Neuronal stem cell (in vitro differentiated cells): ENCODE measurements around the gene TSR3.

Source experiments
- DNase-seq: peaks from one replicate; pipeline ENCODE4 v3.0.0-alpha.2; 2013; ENCODE audit warnings: low spot score
- H2AFZ ChIP-seq: one replicate; pipeline ENCODE4 v1.6.1; 2013; ENCODE audit warnings: mild to moderate bottlenecking, low read length, inconsistent platforms
- H2AK5ac ChIP-seq: 2 replicates; pipeline ENCODE4 v1.6.1; 2013; ENCODE audit warnings: low read depth, mild to moderate bottlenecking, inconsistent platforms, low read length, moderate library complexity, mixed read lengths
- H2BK120ac ChIP-seq: 2 replicates; pipeline ENCODE4 v1.6.1; 2013; ENCODE audit warnings: low read depth, mild to moderate bottlenecking, inconsistent platforms, low read length, moderate library complexity, mixed read lengths
- H2BK12ac ChIP-seq: one replicate; pipeline ENCODE4 v1.6.1; 2013; ENCODE audit warnings: low read length, inconsistent platforms
- H2BK15ac ChIP-seq: 2 replicates; pipeline ENCODE4 v1.6.1; 2013; ENCODE audit warnings: mild to moderate bottlenecking, low read length, inconsistent platforms, mixed read lengths
- H2BK5ac ChIP-seq: one replicate; pipeline ENCODE4 v1.6.1; 2013; ENCODE audit warnings: inconsistent platforms, mild to moderate bottlenecking, low read length, moderate library complexity
- H3K14ac ChIP-seq: one replicate; pipeline ENCODE4 v1.6.1; 2013; ENCODE audit warnings: low read length, inconsistent platforms
- H3K18ac ChIP-seq: 2 replicates; pipeline ENCODE4 v1.6.1; 2013; ENCODE audit warnings: low read length, inconsistent platforms
- H3K23ac ChIP-seq: 2 replicates; pipeline ENCODE4 v1.6.1; 2013; ENCODE audit warnings: low read depth, mild to moderate bottlenecking, mixed read lengths, low read length, inconsistent platforms; ENCODE audit not compliant: poor library complexity
- H3K27ac ChIP-seq: replicated peaks from 3 replicates; pipeline ENCODE4 v1.5.1; 2013; ENCODE audit warnings: low read length, inconsistent platforms
- H3K27me3 ChIP-seq, 3 experiments: 2 replicates each; pipeline ENCODE4 v1.6.1; 2013; ENCODE audit warnings: low read length in 3 of 3, mild to moderate bottlenecking in 2 of 3, inconsistent platforms in 1 of 3, low read depth in 1 of 3, mixed read lengths in 1 of 3, moderate library complexity in 1 of 3; ENCODE audit not compliant: control insufficient read depth in 3 of 3, insufficient read depth in 3 of 3
- H3K36me3 ChIP-seq, 2 donors: replicated peaks in 1 of 2; 2 replicates each; pipeline ENCODE4 v1.6.1; 2013; ENCODE audit warnings: low read length in 2 of 2; ENCODE audit not compliant: control insufficient read depth in 2 of 2, insufficient read depth in 2 of 2
- H3K4ac ChIP-seq: 2 replicates; pipeline ENCODE4 v1.6.1; 2013; ENCODE audit warnings: inconsistent platforms, mild to moderate bottlenecking, low read length, moderate library complexity
- H3K4me1 ChIP-seq, 2 donors: 1 replicate in 1 of 2; 2 replicates in 1 of 2; pipeline ENCODE4 v1.6.1; 2013; ENCODE audit warnings: low read length in 2 of 2, low read depth in 1 of 2; ENCODE audit not compliant: control insufficient read depth in 2 of 2, insufficient read depth in 1 of 2
- H3K4me2 ChIP-seq: one replicate; pipeline ENCODE4 v1.6.1; 2013; ENCODE audit warnings: mild to moderate bottlenecking, low read length, inconsistent platforms; ENCODE audit not compliant: insufficient read depth, poor library complexity, severe bottlenecking
- H3K4me3 ChIP-seq, 2 donors: 2 replicates each; pipeline ENCODE4 v1.5.1; 2013; ENCODE audit warnings: low read length in 2 of 2, mild to moderate bottlenecking in 2 of 2, inconsistent platforms in 1 of 2, moderate library complexity in 1 of 2
- H3K79me1 ChIP-seq: one replicate; pipeline ENCODE4 v1.6.1; 2013; ENCODE audit warnings: low read depth, mild to moderate bottlenecking, inconsistent platforms, low read length, moderate library complexity
- H3K9ac ChIP-seq: one replicate; pipeline ENCODE4 v1.6.1; 2013; ENCODE audit warnings: mild to moderate bottlenecking, low read depth, low read length, inconsistent platforms; ENCODE audit not compliant: poor library complexity
- H3K9me3 ChIP-seq, 2 donors: replicated peaks in 1 of 2; 2 replicates each; pipeline versions ENCODE3 to v1.6.1; 2013; ENCODE audit warnings: low read length in 2 of 2, mild to moderate bottlenecking in 2 of 2, inconsistent platforms in 1 of 2, low read depth in 1 of 2, mixed read lengths in 1 of 2, moderate library complexity in 1 of 2; ENCODE audit not compliant: control insufficient read depth in 2 of 2, insufficient read depth in 1 of 2
- H4K8ac ChIP-seq: one replicate; pipeline ENCODE4 v1.6.1; 2013; ENCODE audit warnings: low read depth, mild to moderate bottlenecking, inconsistent platforms, low read length, moderate library complexity
- H4K91ac ChIP-seq: one replicate; pipeline ENCODE4 v1.6.1; 2013; ENCODE audit warnings: low read length, low read depth, mild to moderate bottlenecking, inconsistent platforms; ENCODE audit not compliant: poor library complexity
- WGBS, 2 donors: extraction: QIAGEN DNeasy Blood & Tissue Kit; methylation state at CpG; one replicate each; pipeline ENCODE4 v1.1.7; 2013; ENCODE audit warnings: missing lambda C conversion rate in 2 of 2, mixed read lengths in 1 of 2; ENCODE audit not compliant: insufficient read length in 2 of 2, insufficient replicate concordance in 1 of 2; ENCODE audit errors: extremely low coverage in 2 of 2; 5-methylcytosine and 5-hydroxymethylcytosine counted together

Gene TSR3

DNA sequence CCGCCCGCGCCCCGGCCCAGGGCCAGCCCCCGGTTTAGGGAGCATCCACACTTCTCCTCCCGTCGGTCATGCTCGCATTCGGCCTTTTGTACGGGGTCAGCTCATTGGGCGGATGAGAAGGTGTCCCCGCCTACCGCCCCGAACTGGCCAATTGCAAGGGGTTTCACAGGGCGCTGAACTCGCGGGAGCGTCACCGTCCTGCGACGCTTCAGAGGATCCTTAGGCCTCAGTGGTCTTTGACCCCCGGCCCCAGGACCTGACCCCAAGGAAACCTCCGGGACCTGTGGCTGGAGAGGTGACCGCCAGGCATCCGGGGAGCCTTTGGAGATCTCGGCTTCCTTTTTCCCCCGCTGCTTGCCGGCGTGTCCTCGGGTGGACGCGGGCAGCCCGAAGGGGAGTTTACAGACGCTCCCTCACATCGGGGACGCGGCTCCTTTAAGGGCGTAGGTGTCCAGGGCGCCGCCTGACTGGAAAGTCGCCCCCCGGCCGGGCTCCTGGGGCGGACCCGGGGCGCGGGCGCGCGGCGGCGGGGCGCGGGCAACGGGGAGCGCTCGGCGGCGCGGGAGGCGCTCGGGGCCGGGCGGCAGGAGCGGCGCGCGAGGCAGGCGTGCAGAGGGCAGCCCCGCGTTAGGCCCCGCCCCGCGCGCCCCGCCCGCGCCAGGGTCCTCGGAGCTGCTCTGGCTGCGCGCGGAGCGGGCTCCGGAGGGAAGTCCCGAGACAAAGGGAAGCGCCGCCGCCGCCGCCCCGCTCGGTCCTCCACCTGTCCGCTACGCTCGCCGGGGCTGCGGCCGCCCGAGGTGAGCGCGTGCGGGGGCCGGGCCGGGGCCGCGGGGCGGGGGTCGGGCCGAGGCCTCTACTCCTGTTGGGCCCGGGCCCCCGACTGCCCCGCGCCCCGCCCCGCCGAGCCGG, 42.4 kb downstream of the TSR3 start, which contains the start of gene UBE2I:
TSS of gene UBE2I (plus strand) at position 660 of the 909 bp plus-strand sequence. CDS start 4,395 bp downstream, outside the sequence.
- H3K4me3 ChIP-seq: peak within 1 kb of the TSS; percentile 96 to 99
- no CpG with 5 or more reads among the region's 117 CpGs for WGBS, 2 donors
- H3K4ac ChIP-seq: no peak within 1 kb of the TSS
- peak within 1 kb of the TSS; percentile 73 for H2BK12ac ChIP-seq
- peak within 1 kb of the TSS; percentile 81 for H3K4me2 ChIP-seq
- peaks cover 0 to under 1% (median 0%) of the 10 kb centered on the region in 3 experiments for H3K27me3 ChIP-seq
- peaks cover 14% of the 10 kb centered on the region for H3K79me1 ChIP-seq
- H2BK120ac ChIP-seq: peak within 1 kb of the TSS; percentile 87
- peak; percentile 99 for DNase-seq
- peak within 1 kb of the TSS; percentile 97 for H3K27ac ChIP-seq
- peak within 1 kb of the TSS; percentile 100 for H3K18ac ChIP-seq
- H3K23ac ChIP-seq: no peak within 1 kb of the TSS
- H2BK15ac ChIP-seq: no peak within 1 kb of the TSS
- no peaks in the 10 kb centered on the region for H3K9me3 ChIP-seq
- H2AFZ ChIP-seq: peak within 1 kb of the TSS; percentile 95
- H3K4me1 ChIP-seq: peaks cover 12 to 13% of the 10 kb centered on the region in 2 donors
- peak within 1 kb of the TSS; percentile 100 for H2BK5ac ChIP-seq
- H2AK5ac ChIP-seq: peak within 1 kb of the TSS; percentile 70
- H4K8ac ChIP-seq: no peak within 1 kb of the TSS
- H3K9ac ChIP-seq: peak within 1 kb of the TSS; percentile 93
- peaks cover 18 to 39% of the 10 kb centered on the region in 2 donors for H3K36me3 ChIP-seq
- H4K91ac ChIP-seq: peak within 1 kb of the TSS; percentile 85
- H3K14ac ChIP-seq: peak within 1 kb of the TSS; percentile 38

DNA sequence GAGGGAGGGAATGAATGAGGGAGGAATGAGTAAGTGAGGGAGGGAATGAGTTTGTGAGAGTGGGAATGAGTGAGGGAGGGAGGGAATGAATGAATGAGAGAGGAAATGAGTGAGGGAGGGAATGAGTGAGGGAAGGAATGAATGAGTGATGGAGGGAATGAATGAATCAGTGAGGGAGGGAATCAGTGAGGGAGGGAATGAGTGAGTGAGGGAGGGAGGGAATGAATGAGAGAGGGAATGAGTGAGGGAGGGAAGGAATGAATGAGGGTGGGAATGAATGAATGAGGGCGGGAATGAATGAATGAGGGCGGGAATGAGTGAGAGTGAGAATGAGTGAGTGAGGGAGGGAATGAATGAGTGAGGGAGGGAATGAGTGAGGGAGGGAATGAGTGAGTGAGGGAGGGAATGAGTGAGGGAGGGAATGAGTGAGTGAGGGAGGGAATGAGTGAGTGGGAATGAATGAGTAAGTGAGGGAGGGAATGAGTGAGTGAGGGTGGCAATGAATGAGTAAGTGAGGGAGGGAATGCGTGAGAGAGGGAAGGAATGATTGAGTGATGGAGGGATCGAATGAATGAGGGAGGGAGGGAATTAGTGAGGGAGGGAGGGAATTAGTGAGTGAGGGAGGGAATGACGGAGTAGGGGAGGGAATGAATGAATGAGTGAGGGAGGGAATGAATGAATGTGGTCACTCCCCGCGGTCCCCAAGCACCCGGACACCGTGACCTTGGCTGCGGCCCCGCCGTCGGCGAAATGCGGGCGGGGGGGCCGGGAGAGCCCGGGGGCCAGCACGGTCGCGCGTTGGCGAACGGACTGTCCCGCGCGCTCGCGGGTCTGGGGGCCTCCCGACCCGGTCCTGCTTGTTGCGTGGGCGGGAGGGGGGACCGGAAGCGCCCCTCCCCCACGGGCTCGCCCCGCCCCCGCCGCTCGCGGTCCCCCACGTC, 43.4 kb downstream of the TSR3 start:
- no peak overlapping the region for H2BK12ac ChIP-seq
- H2AFZ ChIP-seq: peak overlapping the region; percentile 95
- DNase-seq: no peak
- H3K4ac ChIP-seq: no peak overlapping the region
- H4K91ac ChIP-seq: no peak overlapping the region
- no peak overlapping the region for H2BK120ac ChIP-seq
- no peaks in the 10 kb centered on the region for H3K9me3 ChIP-seq
- H3K36me3 ChIP-seq: peaks cover 10 to 30% of the 10 kb centered on the region in 2 donors
- peaks cover 0 to 5% (median 0%) of the 10 kb centered on the region in 3 experiments for H3K27me3 ChIP-seq
- peaks cover 12 to 13% of the 10 kb centered on the region in 2 donors for H3K4me1 ChIP-seq
- H3K79me1 ChIP-seq: peaks cover 6% of the 10 kb centered on the region
- no peak overlapping the region for H4K8ac ChIP-seq
- H2BK15ac ChIP-seq: no peak overlapping the region
- no peak overlapping the region for H2BK5ac ChIP-seq
- peak overlapping the region; percentile 54 for H3K4me2 ChIP-seq
- no peak overlapping the region for H3K23ac ChIP-seq
- WGBS, 2 donors: 99 to 100% methylated on average over 2 to 5 of the region's 43 CpGs
- peak overlapping the region; percentile 70 for H3K9ac ChIP-seq
- H3K14ac ChIP-seq: no peak overlapping the region
- peak overlapping the region; percentile 83 to 99 for H3K4me3 ChIP-seq
- peak overlapping the region; percentile 70 for H2AK5ac ChIP-seq
- H3K27ac ChIP-seq: peak overlapping the region; percentile 58
- peak overlapping the region; percentile 87 for H3K18ac ChIP-seq

DNA sequence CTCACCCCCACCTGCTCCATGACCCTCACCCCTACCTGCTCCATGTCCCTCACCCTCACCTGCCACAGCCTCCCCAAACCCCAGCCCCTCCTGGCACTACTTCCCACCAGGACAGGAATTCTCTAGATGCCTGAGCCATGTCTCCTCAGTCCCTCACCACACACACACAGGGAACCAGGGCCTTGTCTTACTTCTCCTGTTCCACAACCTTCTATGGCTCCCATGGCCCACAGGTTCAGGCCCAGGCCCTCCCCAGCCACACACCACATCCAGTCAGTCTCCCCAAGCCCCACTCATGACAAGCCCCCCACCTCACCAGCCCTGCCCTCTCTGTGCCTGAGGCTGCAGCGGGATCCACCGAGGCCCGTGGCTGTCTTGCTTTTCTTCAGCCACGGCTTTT, 45.3 kb downstream of the TSR3 start:
- WGBS, 2 donors: no CpG with 5 or more reads among the region's 4 CpGs
- no peak overlapping the region for H2BK5ac ChIP-seq
- H3K4ac ChIP-seq: no peak overlapping the region
- DNase-seq: no peak
- H4K8ac ChIP-seq: no peak overlapping the region
- H3K4me2 ChIP-seq: no peak overlapping the region
- H3K4me1 ChIP-seq: peaks cover 5 to 8% of the 10 kb centered on the region in 2 donors
- peaks cover 0 to 9% (median 0%) of the 10 kb centered on the region in 3 experiments for H3K27me3 ChIP-seq
- H2BK12ac ChIP-seq: no peak overlapping the region
- H3K18ac ChIP-seq: no peak overlapping the region
- no peak overlapping the region for H3K27ac ChIP-seq
- no peak overlapping the region for H3K23ac ChIP-seq
- no peak overlapping the region for H2BK120ac ChIP-seq
- no peak overlapping the region for H2AFZ ChIP-seq
- H2AK5ac ChIP-seq: peak overlapping the region; percentile 32
- H3K36me3 ChIP-seq: peaks cover 0 to 11% of the 10 kb centered on the region in 2 donors
- no peaks in the 10 kb centered on the region for H3K9me3 ChIP-seq
- peak overlapping the region; percentile 60 for H3K9ac ChIP-seq
- no peak overlapping the region for H4K91ac ChIP-seq
- H2BK15ac ChIP-seq: no peak overlapping the region
- no peak overlapping the region for H3K14ac ChIP-seq
- no peak overlapping the region for H3K4me3 ChIP-seq
- H3K79me1 ChIP-seq: peaks cover 1% of the 10 kb centered on the region
